ENCODE data around the gene TUBG1.

Gene TUBG1

DNA sequence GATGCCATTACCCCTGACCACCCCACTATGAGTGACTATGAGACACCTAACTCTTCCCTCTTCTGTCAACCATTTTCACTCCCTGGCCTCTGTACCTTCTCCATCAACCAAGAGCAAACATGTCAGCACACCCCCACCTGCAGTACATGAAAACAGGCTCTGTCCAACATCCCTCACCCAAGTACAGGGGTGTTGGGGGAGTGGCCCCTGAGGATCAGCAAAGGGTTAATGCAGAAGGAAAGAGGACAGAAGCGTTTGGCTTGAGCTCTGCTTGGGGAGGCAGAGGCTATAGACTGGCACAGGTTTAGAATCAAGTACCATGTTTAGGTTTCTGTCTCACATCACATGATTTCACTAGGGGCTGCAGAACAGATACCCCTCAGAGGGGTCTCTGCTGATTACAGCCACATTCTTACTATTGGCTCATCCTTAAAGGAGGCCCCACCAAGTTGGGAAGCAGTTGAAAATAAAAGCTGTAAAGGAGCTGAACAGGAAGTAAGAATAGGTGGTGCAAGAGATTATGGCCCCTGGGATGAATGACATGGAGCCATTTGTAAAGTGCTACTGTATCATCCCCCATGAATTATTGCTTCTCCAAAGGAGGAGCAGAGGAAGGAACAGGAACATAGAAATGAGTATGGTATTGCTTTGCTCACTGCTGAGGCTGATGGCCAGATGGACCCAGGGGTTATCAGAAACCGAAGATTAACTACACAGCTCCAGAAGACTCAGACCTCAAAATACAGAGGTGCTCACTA lies 29.5 kb upstream of the TUBG1 start:
- DNase-seq (ENCODE audit: low spot score) = peak; percentile 1
- no peak overlapping the region for H3K4me3 ChIP-seq (ENCODE audit: severe bottlenecking)
- TF ChIP-seq, protein P1, sequence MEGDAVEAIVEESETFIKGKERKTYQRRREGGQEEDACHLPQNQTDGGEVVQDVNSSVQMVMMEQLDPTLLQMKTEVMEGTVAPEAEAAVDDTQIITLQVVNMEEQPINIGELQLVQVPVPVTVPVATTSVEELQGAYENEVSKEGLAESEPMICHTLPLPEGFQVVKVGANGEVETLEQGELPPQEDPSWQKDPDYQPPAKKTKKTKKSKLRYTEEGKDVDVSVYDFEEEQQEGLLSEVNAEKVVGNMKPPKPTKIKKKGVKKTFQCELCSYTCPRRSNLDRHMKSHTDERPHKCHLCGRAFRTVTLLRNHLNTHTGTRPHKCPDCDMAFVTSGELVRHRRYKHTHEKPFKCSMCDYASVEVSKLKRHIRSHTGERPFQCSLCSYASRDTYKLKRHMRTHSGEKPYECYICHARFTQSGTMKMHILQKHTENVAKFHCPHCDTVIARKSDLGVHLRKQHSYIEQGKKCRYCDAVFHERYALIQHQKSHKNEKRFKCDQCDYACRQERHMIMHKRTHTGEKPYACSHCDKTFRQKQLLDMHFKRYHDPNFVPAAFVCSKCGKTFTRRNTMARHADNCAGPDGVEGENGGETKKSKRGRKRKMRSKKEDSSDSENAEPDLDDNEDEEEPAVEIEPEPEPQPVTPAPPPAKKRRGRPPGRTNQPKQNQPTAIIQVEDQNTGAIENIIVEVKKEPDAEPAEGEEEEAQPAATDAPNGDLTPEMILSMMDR (IDR thresholded peaks at IDR 0.05; ENCODE audit: poor library complexity, severe bottlenecking) = no peak
- H3K36me3 ChIP-seq (ENCODE audit: low read depth) = peaks cover 68% of the 10 kb centered on the region
- H3K4me1 ChIP-seq (ENCODE audit: insufficient read depth, poor library complexity, severe bottlenecking) = peaks cover 15% of the 10 kb centered on the region
- H3K27me3 ChIP-seq (ENCODE audit: insufficient read depth, poor library complexity, severe bottlenecking) = no peaks in the 10 kb centered on the region
- H3K9me3 ChIP-seq (ENCODE audit: severe bottlenecking) = no peaks in the 10 kb centered on the region
- no peak for ATAC-seq (ENCODE audit: low read depth)
- H3K27ac ChIP-seq (ENCODE audit: poor library complexity, severe bottlenecking) = no peak overlapping the region

DNA sequence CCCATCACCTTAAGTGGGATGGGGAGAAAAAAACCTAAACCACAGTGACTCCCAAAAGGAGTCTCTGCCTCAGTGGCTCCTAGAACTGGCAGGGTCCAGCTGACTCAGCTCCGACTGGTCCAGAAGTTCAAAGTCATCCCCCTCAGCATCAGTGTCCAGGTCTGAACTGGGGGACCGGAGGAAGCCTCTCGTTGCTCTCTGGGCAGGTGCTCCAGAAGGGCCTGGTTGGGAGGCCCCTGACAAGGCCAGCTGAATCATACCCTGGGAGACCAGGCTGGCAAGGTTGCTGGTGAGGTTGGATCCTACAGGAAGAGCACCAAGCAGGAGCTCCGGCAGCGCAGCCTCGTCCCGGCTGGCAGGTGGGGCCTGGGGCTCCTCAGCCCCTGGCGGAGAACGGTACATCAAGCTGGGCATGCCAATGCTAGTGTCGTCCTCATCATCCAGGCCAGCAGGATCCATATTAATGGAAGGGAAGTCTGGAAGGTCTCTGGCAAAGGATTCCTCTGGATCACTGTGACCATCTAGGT lies 27.7 kb upstream of the TUBG1 start:
- no peak overlapping the region for H3K27ac ChIP-seq (ENCODE audit: poor library complexity, severe bottlenecking)
- no peaks in the 10 kb centered on the region for H3K27me3 ChIP-seq (ENCODE audit: insufficient read depth, poor library complexity, severe bottlenecking)
- no peaks in the 10 kb centered on the region for H3K9me3 ChIP-seq (ENCODE audit: severe bottlenecking)
- DNase-seq (ENCODE audit: low spot score) (no peak), ATAC-seq (ENCODE audit: low read depth) (no peak)
- TF ChIP-seq, protein P1 (IDR thresholded peaks at IDR 0.05; ENCODE audit: poor library complexity, severe bottlenecking) = no peak
- H3K4me3 ChIP-seq (ENCODE audit: severe bottlenecking) = no peak overlapping the region
- peaks cover 68% of the 10 kb centered on the region for H3K36me3 ChIP-seq (ENCODE audit: low read depth)
- H3K4me1 ChIP-seq (ENCODE audit: insufficient read depth, poor library complexity, severe bottlenecking) = peaks cover 13% of the 10 kb centered on the region

DNA sequence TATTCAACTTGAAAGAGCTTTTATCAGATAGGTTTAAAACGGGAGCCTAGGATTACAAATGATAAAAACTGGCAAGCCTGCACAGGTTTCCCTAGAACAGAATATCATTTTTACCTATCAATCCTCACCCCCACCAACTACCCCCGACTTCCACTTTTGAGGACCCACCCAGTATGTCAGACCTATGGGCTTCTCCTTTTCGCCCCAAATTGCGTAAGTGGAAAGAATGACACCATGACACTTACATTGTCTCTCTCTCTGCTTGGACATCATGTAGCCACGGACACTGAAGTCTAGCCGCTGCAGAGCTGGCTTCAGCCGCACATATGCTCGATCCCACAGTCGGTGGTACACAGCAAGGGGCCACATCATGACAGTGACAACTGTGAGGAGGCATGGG lies 24.6 kb upstream of the TUBG1 start:
- ATAC-seq (ENCODE audit: low read depth) = no peak
- no peak overlapping the region for H3K27ac ChIP-seq (ENCODE audit: poor library complexity, severe bottlenecking)
- H3K4me1 ChIP-seq (ENCODE audit: insufficient read depth, poor library complexity, severe bottlenecking) = peaks cover 20% of the 10 kb centered on the region
- H3K27me3 ChIP-seq (ENCODE audit: insufficient read depth, poor library complexity, severe bottlenecking) = no peaks in the 10 kb centered on the region
- H3K36me3 ChIP-seq (ENCODE audit: low read depth) = peaks cover 82% of the 10 kb centered on the region
- H3K4me3 ChIP-seq (ENCODE audit: severe bottlenecking) = no peak overlapping the region
- TF ChIP-seq, protein P1 (IDR thresholded peaks at IDR 0.05; ENCODE audit: poor library complexity, severe bottlenecking) = no peak
- no peaks in the 10 kb centered on the region for H3K9me3 ChIP-seq (ENCODE audit: severe bottlenecking)
- no peak for DNase-seq (ENCODE audit: low spot score)

DNA sequence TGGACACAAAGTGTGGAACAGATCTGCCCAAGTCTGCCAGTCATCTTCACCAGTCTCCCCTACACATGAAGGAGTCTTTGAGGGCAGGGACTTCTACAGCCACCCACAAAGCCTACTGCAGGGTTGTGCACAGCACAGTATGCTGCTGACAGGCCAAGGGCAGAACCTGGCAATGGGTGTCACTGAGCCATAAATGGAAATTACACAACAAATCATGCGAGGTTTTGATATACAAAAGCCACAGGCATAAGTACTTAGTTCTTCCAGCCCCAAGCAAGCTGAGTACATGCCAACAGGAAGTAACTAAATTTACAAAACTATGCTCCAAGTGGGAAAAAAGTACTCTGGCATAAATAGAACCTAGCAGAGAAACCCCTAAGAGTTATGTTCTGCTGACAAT lies 24.1 kb upstream of the TUBG1 start:
- DNase-seq (ENCODE audit: low spot score) = no peak
- no peaks in the 10 kb centered on the region for H3K27me3 ChIP-seq (ENCODE audit: insufficient read depth, poor library complexity, severe bottlenecking)
- H3K27ac ChIP-seq (ENCODE audit: poor library complexity, severe bottlenecking) = peak overlapping the region; percentile 86
- TF ChIP-seq, protein P1 (IDR thresholded peaks at IDR 0.05; ENCODE audit: poor library complexity, severe bottlenecking) = no peak
- H3K4me1 ChIP-seq (ENCODE audit: insufficient read depth, poor library complexity, severe bottlenecking) = peaks cover 20% of the 10 kb centered on the region
- ATAC-seq (ENCODE audit: low read depth) = no peak
- no peak overlapping the region for H3K4me3 ChIP-seq (ENCODE audit: severe bottlenecking)
- H3K9me3 ChIP-seq (ENCODE audit: severe bottlenecking) = no peaks in the 10 kb centered on the region
- H3K36me3 ChIP-seq (ENCODE audit: low read depth) = peaks cover 82% of the 10 kb centered on the region

Measured in RWPE2 (cell line).